Activated naive CD4-positive, alpha-beta T cell treated with anti-CD3 and anti-CD28 coated beads for 36 hours (primary cell): Measurements from ENCODE around the gene MEOX1. TPM values are rescaled to one million over a fixed set of nuclear protein-coding genes. Genes with fewer than 3 reads are reported as not detected.
A peak's percentile ranks its signal among the peaks of the same experiment; 100 is the strongest.
"Not testable (repeated sequence)": the region's sequence is repeated elsewhere in the genome, so short reads cannot be mapped to it uniquely, and the experiment has no call there.

Experiments used
- CTCF ChIA-PET: fragments of 350-600 bp; sonication (Branson Sonifier 250); formaldehyde crosslinking; loops from one replicate; lab custom pipeline; 2021; ENCODE audit warnings: antibody characterized with exemption; lab: Charles Lee
- DNase-seq: peaks from one replicate; pipeline ENCODE4 v3.0.0-alpha.2; 2020
- H3K27ac Mint-ChIP-seq: one replicate; pipeline ENCODE4 v1.8.0; 2021; ENCODE audit warnings: mild to moderate bottlenecking, mixed read lengths
- H3K27me3 Mint-ChIP-seq: one replicate; pipeline ENCODE4 v1.8.0; 2021; ENCODE audit warnings: low read depth, mixed read lengths
- H3K36me3 Mint-ChIP-seq: one replicate; pipeline ENCODE4 v1.8.0; 2021; ENCODE audit warnings: low read depth, mixed read lengths
- H3K4me1 Mint-ChIP-seq: one replicate; pipeline ENCODE4 v1.8.0; 2021; ENCODE audit warnings: low read depth, mixed read lengths
- H3K4me3 Mint-ChIP-seq: one replicate; pipeline ENCODE4 v1.8.0; 2021; ENCODE audit warnings: mild to moderate bottlenecking, moderate library complexity, mixed read lengths
- H3K9me3 Mint-ChIP-seq: one replicate; pipeline ENCODE4 v1.8.0; 2021; ENCODE audit warnings: mixed read lengths
- intact Hi-C: fragments of 100-400 bp; cut with micrococcal nuclease; formaldehyde crosslinking; loops from one replicate; pipeline ENCODE4 v1.15.1; 2023
- total RNA-seq, 2 experiments: library from RNA; stranded (reverse); gene quantifications; one replicate each; pipeline ENCODE4 v1.2.3, GENCODE V29; 2021

The MEOX1 gene
- total RNA-seq, 2 experiments from 2014 or later: 0.12 to 0.17 TPM

- CTCF ChIA-PET: interaction anchor here (0.7 to 3.0 kb wide), 2 partner anchors 33 to 64 kb away, joined by 3 to 16 read pairs; no protein-coding TSS in a partner anchor
- H3K4me3 Mint-ChIP-seq: no peak overlapping the region
- no peak overlapping the region for H3K27ac Mint-ChIP-seq
- no peaks in the 10 kb centered on the region for H3K9me3 Mint-ChIP-seq
- DNase-seq: no peak
- intact Hi-C loops: loop anchor here (2.0 kb wide), 1 partner anchor 53 kb away; no protein-coding TSS in a partner anchor
- peaks cover 9% of the 10 kb centered on the region for H3K4me1 Mint-ChIP-seq
- H3K36me3 Mint-ChIP-seq: no peaks in the 10 kb centered on the region
- peaks cover 7% of the 10 kb centered on the region for H3K27me3 Mint-ChIP-seq
These were observed 51.9 kb downstream of the MEOX1 start for GRCh38 chr17:43609613-43610385.

GRCh38 chr17:43608313-43608712 lies 53.4 kb downstream of the MEOX1 start:
- peaks cover 7% of the 10 kb centered on the region for H3K27me3 Mint-ChIP-seq
- H3K4me1 Mint-ChIP-seq: peaks cover 9% of the 10 kb centered on the region
- DNase-seq: peak; percentile 88
- H3K9me3 Mint-ChIP-seq: no peaks in the 10 kb centered on the region
- no peaks in the 10 kb centered on the region for H3K36me3 Mint-ChIP-seq
- no peak overlapping the region for H3K4me3 Mint-ChIP-seq
- intact Hi-C loops: loop anchor here (1.0 to 2.0 kb wide), 2 partner anchors 48 to 54 kb away; no protein-coding TSS in a partner anchor
- peak overlapping the region; percentile 70 for H3K27ac Mint-ChIP-seq
- CTCF ChIA-PET: interaction anchor here (0.6 to 3.0 kb wide), 4 partner anchors 32 to 66 kb away, joined by 3 to 16 read pairs (median 3); no protein-coding TSS in a partner anchor

GRCh38 chr17:43604549-43604948 lies 57.2 kb downstream of the MEOX1 start:
- Mint-ChIP-seq H3K27me3 (peaks cover 7% of the 10 kb centered on the region), H3K27ac (no peak overlapping the region), H3K4me1 (peaks cover 12% of the 10 kb centered on the region), H3K4me3 (no peak overlapping the region), H3K36me3 (no peaks in the 10 kb centered on the region), H3K9me3 (no peaks in the 10 kb centered on the region)
- intact Hi-C loops: no loop called here
- DNase-seq: no peak
- CTCF ChIA-PET: interaction anchor here (0.6 to 1.2 kb wide), 3 partner anchors 30 to 69 kb away, joined by 3 to 5 read pairs (median 3); no protein-coding TSS in a partner anchor

GRCh38 chr17:43603321-43603720 lies 58.4 kb downstream of the MEOX1 start:
- H3K9me3 Mint-ChIP-seq: no peaks in the 10 kb centered on the region

GRCh38 chr17:43602556-43602955 lies 59.2 kb downstream of the MEOX1 start:
- CTCF ChIA-PET: interaction anchor here (0.6 kb wide), 1 partner anchor 159 kb away, joined by 5 read pairs; no protein-coding TSS in a partner anchor
- H3K4me3 Mint-ChIP-seq, intact Hi-C loops, H3K4me1 Mint-ChIP-seq, H3K27ac Mint-ChIP-seq, H3K36me3 Mint-ChIP-seq, DNase-seq, H3K27me3 Mint-ChIP-seq, H3K9me3 Mint-ChIP-seq: not testable (repeated sequence)

More at GRCh38 chr17:43603321-43603720, 58.4 kb downstream of the MEOX1 start:
- no peaks in the 10 kb centered on the region for H3K36me3 Mint-ChIP-seq
- no peak for DNase-seq
- H3K4me1 Mint-ChIP-seq: peaks cover 8% of the 10 kb centered on the region
- intact Hi-C loops: no loop called here
- no peak overlapping the region for H3K4me3 Mint-ChIP-seq
- CTCF ChIA-PET: no interaction called here
- peaks cover 7% of the 10 kb centered on the region for H3K27me3 Mint-ChIP-seq
- H3K27ac Mint-ChIP-seq: no peak overlapping the region

GRCh38 chr17:43601280-43602039 lies 60.3 kb downstream of the MEOX1 start:
- intact Hi-C loops: no loop called here
- no peaks in the 10 kb centered on the region for H3K9me3 Mint-ChIP-seq
- no peak overlapping the region for H3K27ac Mint-ChIP-seq
- H3K4me1 Mint-ChIP-seq: peaks cover 5% of the 10 kb centered on the region
- DNase-seq: no peak
- H3K27me3 Mint-ChIP-seq: peaks cover 7% of the 10 kb centered on the region
- no peaks in the 10 kb centered on the region for H3K36me3 Mint-ChIP-seq
- CTCF ChIA-PET: interaction anchor here (1.0 kb wide), 1 partner anchor 72 kb away, joined by 3 read pairs; no protein-coding TSS in a partner anchor
- no peak overlapping the region for H3K4me3 Mint-ChIP-seq

GRCh38 chr17:43599835-43600234 lies 61.9 kb downstream of the MEOX1 start:
- CTCF ChIA-PET: no interaction called here
- no peak overlapping the region for H3K4me3 Mint-ChIP-seq
- intact Hi-C loops: no loop called here
- H3K27me3 Mint-ChIP-seq: peaks cover under 1% of the 10 kb centered on the region
- DNase-seq: no peak
- peaks cover 5% of the 10 kb centered on the region for H3K4me1 Mint-ChIP-seq
- no peaks in the 10 kb centered on the region for H3K36me3 Mint-ChIP-seq
- H3K9me3 Mint-ChIP-seq: no peaks in the 10 kb centered on the region
- H3K27ac Mint-ChIP-seq: no peak overlapping the region

- peaks cover 5% of the 10 kb centered on the region for H3K4me1 Mint-ChIP-seq
- no peaks in the 10 kb centered on the region for H3K9me3 Mint-ChIP-seq
- no peaks in the 10 kb centered on the region for H3K27me3 Mint-ChIP-seq
- no peak for DNase-seq
- H3K36me3 Mint-ChIP-seq: no peaks in the 10 kb centered on the region
- no peak overlapping the region for H3K27ac Mint-ChIP-seq
- CTCF ChIA-PET: no interaction called here
- intact Hi-C loops: no loop called here
- no peak overlapping the region for H3K4me3 Mint-ChIP-seq
These were observed 62.7 kb downstream of the MEOX1 start for GRCh38 chr17:43599046-43599395.

GRCh38 chr17:43598357-43599045 lies 63.2 kb downstream of the MEOX1 start:
- no peaks in the 10 kb centered on the region for H3K27me3 Mint-ChIP-seq
- peaks cover 5% of the 10 kb centered on the region for H3K4me1 Mint-ChIP-seq
- intact Hi-C loops: no loop called here
- H3K9me3 Mint-ChIP-seq: no peaks in the 10 kb centered on the region
- no peak overlapping the region for H3K4me3 Mint-ChIP-seq
- no peaks in the 10 kb centered on the region for H3K36me3 Mint-ChIP-seq
- CTCF ChIA-PET: no interaction called here
- DNase-seq: no peak
- no peak overlapping the region for H3K27ac Mint-ChIP-seq

- Mint-ChIP-seq H3K27ac (no peak overlapping the region), H3K4me3 (no peak overlapping the region), H3K4me1 (peaks cover 5% of the 10 kb centered on the region), H3K27me3 (no peaks in the 10 kb centered on the region), H3K9me3 (no peaks in the 10 kb centered on the region), H3K36me3 (no peaks in the 10 kb centered on the region)
- intact Hi-C loops: no loop called here
- no peak for DNase-seq
- CTCF ChIA-PET: no interaction called here
These were observed 63.9 kb downstream of the MEOX1 start for GRCh38 chr17:43597624-43598356.

GRCh38 chr17:43595466-43595865 lies 66.3 kb downstream of the MEOX1 start:
- Mint-ChIP-seq H3K27ac (no peak overlapping the region), H3K4me3 (no peak overlapping the region), H3K9me3 (no peaks in the 10 kb centered on the region), H3K36me3 (no peaks in the 10 kb centered on the region), H3K4me1 (peaks cover 5% of the 10 kb centered on the region), H3K27me3 (no peaks in the 10 kb centered on the region)
- CTCF ChIA-PET: interaction anchor here (0.7 kb wide), 1 partner anchor 78 kb away, joined by 4 read pairs; no protein-coding TSS in a partner anchor
- intact Hi-C loops: no loop called here
- DNase-seq: no peak
